A549 (cell line): ENCODE measurements around the gene TTLL11. TPM values are rescaled to one million over a fixed set of nuclear protein-coding genes. Genes with fewer than 3 reads are reported as not detected.

Experiments used
- ATAC-seq, 2 experiments: fragments of 200-7000 bp in 1 of 2; fragments of >200 bp in 1 of 2; cut with Nextera tagmentation in 1 of 2; cut with Tn5 transposase in 1 of 2; 3 replicates each; pipeline versions ENCODE4 v1.8.0 to v1.9.1; 2018 to 2020; ENCODE audit warnings: mild to moderate bottlenecking in 1 of 2, moderate library complexity in 1 of 2
- CTCF ChIA-PET: fragments of 300-600 bp; sonication (Branson Sonifier 250); formaldehyde crosslinking; extraction: SDS; loops from one replicate; lab custom pipeline; 2021; ENCODE audit warnings: antibody characterized with exemption, inconsistent platforms; lab: Yijun Ruan, JAX
- POLR2A ChIA-PET: fragments of 350-600 bp; formaldehyde crosslinking; extraction: SDS; loops from one replicate; lab custom pipeline; 2021; ENCODE audit warnings: antibody characterized with exemption, inconsistent platforms; lab: Yijun Ruan, JAX
- DNase-seq, 2 experiments: peaks; one replicate each; pipeline versions ENCODE4 v3.0.0 to v3.0.0-alpha.2; 2011 to 2016; ENCODE audit warnings: low read depth in 1 of 2, low spot score in 1 of 2
- FAIRE-seq: peaks from 2 replicates; lab custom pipeline; 2011; peaks lifted over from hg19 to GRCh38; lab: Jason Lieb, UNC
- H3K27ac ChIP-seq, 2 experiments: fragments of >200 bp; sonication (Bioruptor Twin); formaldehyde crosslinking; 3 replicates each; pipeline ENCODE4 v1.5.1; 2016 to 2017
- H3K4me1 ChIP-seq: fragments of >200 bp; sonication (Bioruptor Twin); formaldehyde crosslinking; 3 replicates; pipeline ENCODE4 v1.6.1; 2016
- H3K4me2 ChIP-seq: fragments of >200 bp; sonication (Bioruptor Twin); formaldehyde crosslinking; 3 replicates; pipeline ENCODE4 v1.6.1; 2016
- H3K4me3 ChIP-seq: fragments of >200 bp; sonication (Bioruptor Twin); formaldehyde crosslinking; 3 replicates; pipeline ENCODE4 v1.5.1; 2016
- H3K9me3 ChIP-seq: fragments of >200 bp; sonication (Bioruptor Twin); formaldehyde crosslinking; 3 replicates; pipeline ENCODE4 v1.6.1; 2016
- CBX8 ChIP-seq: fragments of 200-600 bp; sonication (generic); IDR thresholded peaks from 2 replicates; pipeline ENCODE4 v1.6.1; 2016
- CHD4 ChIP-seq: fragments of 200-600 bp; sonication (generic); IDR thresholded peaks from 2 replicates; pipeline ENCODE4 v1.6.1; 2016; ENCODE audit warnings: antibody characterized with exemption, mild to moderate bottlenecking, borderline replicate concordance
- EHMT2 ChIP-seq: fragments of 200-600 bp; sonication (generic); IDR thresholded peaks from 2 replicates; pipeline ENCODE4 v1.6.1; 2016; ENCODE audit warnings: antibody characterized with exemption, low read depth, mild to moderate bottlenecking, moderate library complexity
- FOSB ChIP-seq: fragments of 250-450 bp; sonication (Bioruptor Pico); IDR thresholded peaks from 2 replicates; pipeline ENCODE4 v1.5.0; 2020; ENCODE audit warnings: mild to moderate bottlenecking, moderate library complexity
- FOXS1 ChIP-seq: fragments of 250-450 bp; sonication (Bioruptor Pico); IDR thresholded peaks from 2 replicates; pipeline ENCODE4 v1.5.0; 2020; ENCODE audit warnings: mild to moderate bottlenecking, moderate library complexity
- GATA3 ChIP-seq: IDR thresholded peaks from 2 replicates; pipeline ENCODE4 v1.6.1; 2012; ENCODE audit warnings: borderline replicate concordance
- HEYL ChIP-seq: fragments of 250-450 bp; sonication (Bioruptor Pico); IDR thresholded peaks from 2 replicates; pipeline ENCODE4 v1.8.0; 2021; ENCODE audit warnings: mild to moderate bottlenecking, moderate library complexity
- HOXA7 ChIP-seq: fragments of 250-450 bp; sonication (Bioruptor Pico); IDR thresholded peaks from 2 replicates; pipeline ENCODE4 v1.5.0; 2020; ENCODE audit warnings: mild to moderate bottlenecking, moderate library complexity
- HOXB13 ChIP-seq: fragments of 250-450 bp; sonication (Bioruptor Pico); IDR thresholded peaks from 2 replicates; pipeline ENCODE4 v1.5.0; 2020; ENCODE audit warnings: low read depth, mild to moderate bottlenecking, moderate library complexity
- HOXB5 ChIP-seq: fragments of 250-450 bp; sonication (Bioruptor Pico); IDR thresholded peaks from 2 replicates; pipeline ENCODE4 v1.5.0; 2020; ENCODE audit warnings: mild to moderate bottlenecking, moderate library complexity
- MAFK ChIP-seq: fragments of 450-650 bp; IDR thresholded peaks from 2 replicates; pipeline ENCODE4 v1.6.1; 2014; ENCODE audit not compliant: partially characterized antibody
- NFE2L2 ChIP-seq: fragments of 150-350 bp; conservative IDR thresholded peaks from 2 replicates; pipeline ENCODE4 v1.6.1; 2014; ENCODE audit warnings: low read length
- RAD21 ChIP-seq, 2 experiments: fragments of >200 bp in 1 of 2; sonication (Bioruptor Twin) in 1 of 2; formaldehyde crosslinking in 1 of 2; IDR thresholded peaks in 1 of 2; conservative IDR thresholded peaks in 1 of 2; 2 replicates in 1 of 2; 3 replicates in 1 of 2; pipeline ENCODE4 v1.6.1; 2012 to 2018; ENCODE audit warnings: inconsistent platforms in 1 of 2
- RCOR1 ChIP-seq: fragments of 150-350 bp; IDR thresholded peaks from 2 replicates; pipeline ENCODE4 v1.6.1; 2014; ENCODE audit warnings: antibody characterized with exemption, low read length, low read depth
- RFX5 ChIP-seq: fragments of 450-650 bp; IDR thresholded peaks from 2 replicates; pipeline ENCODE4 v1.7.1; 2014; ENCODE audit warnings: antibody characterized with exemption, mild to moderate bottlenecking, moderate library complexity
- RNF2 ChIP-seq: fragments of 200-600 bp; sonication (generic); IDR thresholded peaks from 2 replicates; pipeline ENCODE4 v1.6.1; 2016; ENCODE audit warnings: low read depth, mild to moderate bottlenecking, antibody characterized with exemption, moderate library complexity, borderline replicate concordance
- SMC3 ChIP-seq: fragments of >200 bp; sonication (Bioruptor Twin); formaldehyde crosslinking; IDR thresholded peaks from 3 replicates; pipeline ENCODE4 v1.6.1; 2018; ENCODE audit warnings: inconsistent platforms
- SREBF2 ChIP-seq: fragments of 450-650 bp; IDR thresholded peaks from 2 replicates; pipeline ENCODE4 v1.6.1; 2014; ENCODE audit warnings: mild to moderate bottlenecking, moderate library complexity
- TP53 ChIP-seq: fragments of 250-450 bp; sonication (Bioruptor Pico); IDR thresholded peaks from 2 replicates; pipeline ENCODE4 v1.5.0; 2021; ENCODE audit warnings: mild to moderate bottlenecking, moderate library complexity
- ZNF302 ChIP-seq: fragments of 250-450 bp; sonication (Bioruptor Pico); IDR thresholded peaks from 2 replicates; pipeline ENCODE4 v1.9.0; 2021; ENCODE audit warnings: inconsistent platforms, mild to moderate bottlenecking, moderate library complexity
- WGBS: methylation state at CpG from one replicate; pipeline ENCODE4 v1.1.6; 2017; ENCODE audit errors: missing lambda C conversion rate; 5-methylcytosine and 5-hydroxymethylcytosine counted together
- polyA plus RNA-seq, 4 experiments: library from polyadenylated mRNA; depleted of rRNA in 3 of 4; stranded (reverse); fragments of >200 nt; fragmentation: RNase III in 1 of 4; extraction: RNeasy Plus Mini Kit Qiagen cat#74134 plus additional on column Dnase treatment in 1 of 4; gene quantifications; 2 replicates in 3 of 4; 3 replicates in 1 of 4; pipeline ENCODE4 v1.2.3, GENCODE V29; 2011 to 2017
- TF ChIP-seq, protein P1 (sequence below): fragments of >200 bp; sonication (Bioruptor Twin); formaldehyde crosslinking; IDR thresholded peaks from 3 replicates; pipeline ENCODE4 v1.5.1; 2016
- TF ChIP-seq, protein P2 (sequence below): fragments of >200 bp; sonication (Bioruptor Twin); formaldehyde crosslinking; IDR thresholded peaks from 2 replicates; pipeline ENCODE4 v1.6.1; 2016

Gene TTLL11
- polyA plus RNA-seq, 2 of the 4 experiments (the other 2 are of a cell fraction) = 1.8 to 2.6 TPM

GRCh38 chr9:122102156-122102555 lies 9.0 kb upstream of the TTLL11 start:
- Histone ChIP-seq H3K27ac (no peak overlapping the region), H3K4me2 (no peak overlapping the region), H3K4me1 (no peaks in the 10 kb centered on the region), H3K4me3 (no peak overlapping the region), H3K9me3 (peaks cover 17% of the 10 kb centered on the region)
- WGBS = 83% methylated on average over 2 of the region's 2 CpGs
- FAIRE-seq = no peak
- ChIA-PET CTCF (interaction anchor here (1.1 to 4.1 kb wide), 5 partner anchors 14 to 713 kb away, joined by 3 to 61 read pairs (median 7); no protein-coding TSS in a partner anchor), POLR2A (no interaction called here)
- TF ChIP-seq HOXA7 (CRISPR knock-in tag) = no peak
- no peak for TF ChIP-seq CBX8
- TF ChIP-seq SREBF2 = no peak
- no peak for TF ChIP-seq HEYL (CRISPR knock-in tag)
- no peak for TF ChIP-seq EHMT2
- no peak for TF ChIP-seq RNF2
- no peak for TF ChIP-seq GATA3
- no peak for TF ChIP-seq RCOR1
- no peak for TF ChIP-seq HOXB13 (CRISPR knock-in tag)
- TF ChIP-seq FOSB (CRISPR knock-in tag) = no peak
- TF ChIP-seq CHD4 = no peak
- TF ChIP-seq NFE2L2 = no peak
- no peak for DNase-seq
- ATAC-seq = no peak

DNA sequence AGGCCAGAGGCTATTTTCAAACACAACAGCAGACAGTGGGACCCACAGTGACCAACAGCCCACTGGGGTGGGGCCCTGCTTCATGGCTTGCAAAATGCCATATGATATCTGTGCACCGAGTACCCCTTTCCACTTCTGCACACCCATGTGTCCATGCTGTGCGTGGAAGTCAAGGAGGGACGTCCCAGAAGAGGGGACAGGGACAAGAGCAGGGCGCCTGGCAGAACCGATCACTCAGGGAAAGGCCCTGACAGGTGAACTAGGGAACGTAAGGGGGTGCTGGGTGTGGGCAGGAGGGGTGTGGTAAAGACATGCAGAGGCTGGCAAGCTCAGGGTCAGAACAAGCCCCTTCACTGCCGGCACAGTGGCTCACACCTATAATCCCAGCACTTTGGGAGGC lies 7.6 kb upstream of the TTLL11 start:
- CTCF ChIA-PET = interaction anchor here (1.1 to 4.1 kb wide), 7 partner anchors 8 to 710 kb away, joined by 3 to 61 read pairs (median 4); no protein-coding TSS in a partner anchor
- DNase-seq (no peak), ATAC-seq (no peak), FAIRE-seq (no peak)
- TF ChIP-seq SREBF2 (no peak), FOXS1 (CRISPR knock-in tag) (no peak), EHMT2 (no peak), HOXB5 (no peak), RFX5 (no peak), MAFK (no peak)
- H3K4me1 ChIP-seq = no peaks in the 10 kb centered on the region
- WGBS = 59% methylated on average over 7 of the region's 7 CpGs
- peaks cover 17% of the 10 kb centered on the region for H3K9me3 ChIP-seq
- POLR2A ChIA-PET = no interaction called here
- H3K4me2 ChIP-seq = no peak overlapping the region
- no peak overlapping the region for H3K27ac ChIP-seq
- H3K4me3 ChIP-seq = no peak overlapping the region

DNA sequence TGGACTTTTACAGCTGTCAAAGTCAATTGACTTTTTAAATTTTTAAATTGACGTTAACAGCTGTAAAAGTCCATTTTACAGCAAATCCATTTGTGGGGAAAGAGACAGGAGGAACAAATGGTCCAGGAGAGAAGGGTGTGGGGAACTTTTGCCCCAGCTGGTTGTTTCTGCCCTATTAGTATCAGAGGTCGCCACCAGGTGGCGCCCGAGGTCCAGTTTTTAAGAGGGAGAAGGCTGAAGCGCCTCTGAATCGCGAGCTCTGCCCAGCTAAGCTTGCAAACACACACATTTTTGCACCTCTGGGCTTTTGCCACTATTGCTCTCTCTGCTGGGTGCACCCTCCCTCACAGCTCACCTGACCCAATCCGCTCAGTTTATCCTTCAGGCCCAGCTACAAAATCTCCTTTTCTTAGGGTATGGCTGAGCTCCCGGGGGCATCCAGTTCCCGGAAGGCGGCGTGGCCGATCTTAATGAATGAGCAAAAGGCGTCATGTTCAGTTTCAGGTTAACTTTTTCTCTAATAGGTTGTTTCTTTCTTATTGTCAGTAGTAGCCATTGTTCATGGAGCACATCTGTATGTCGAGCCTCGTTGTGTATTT lies 6.3 kb upstream of the TTLL11 start:
- FAIRE-seq (no peak), DNase-seq (peak; percentile 69 to 71), ATAC-seq (peak; percentile 81 to 92)
- H3K4me2 ChIP-seq = peak overlapping the region; percentile 17; the same call in 2 of the 3 replicates
- ChIA-PET POLR2A (interaction anchor here (1.1 to 1.3 kb wide), 2 partner anchors 9 to 24 kb away, joined by 3 read pairs; no protein-coding TSS in a partner anchor), CTCF (interaction anchor here (0.6 to 10.5 kb wide), 67 partner anchors 10 to 736 kb away, joined by 3 to 385 read pairs (median 4); partner anchors contain the start of genes MRRF and RBM18)
- H3K4me3 ChIP-seq = no peak overlapping the region
- no peak for TF ChIP-seq ZNF302 (CRISPR knock-in tag)
- TF ChIP-seq NFE2L2 = no peak
- TF ChIP-seq RCOR1 = no peak
- TF ChIP-seq SREBF2 = no peak
- TF ChIP-seq, protein P1, sequence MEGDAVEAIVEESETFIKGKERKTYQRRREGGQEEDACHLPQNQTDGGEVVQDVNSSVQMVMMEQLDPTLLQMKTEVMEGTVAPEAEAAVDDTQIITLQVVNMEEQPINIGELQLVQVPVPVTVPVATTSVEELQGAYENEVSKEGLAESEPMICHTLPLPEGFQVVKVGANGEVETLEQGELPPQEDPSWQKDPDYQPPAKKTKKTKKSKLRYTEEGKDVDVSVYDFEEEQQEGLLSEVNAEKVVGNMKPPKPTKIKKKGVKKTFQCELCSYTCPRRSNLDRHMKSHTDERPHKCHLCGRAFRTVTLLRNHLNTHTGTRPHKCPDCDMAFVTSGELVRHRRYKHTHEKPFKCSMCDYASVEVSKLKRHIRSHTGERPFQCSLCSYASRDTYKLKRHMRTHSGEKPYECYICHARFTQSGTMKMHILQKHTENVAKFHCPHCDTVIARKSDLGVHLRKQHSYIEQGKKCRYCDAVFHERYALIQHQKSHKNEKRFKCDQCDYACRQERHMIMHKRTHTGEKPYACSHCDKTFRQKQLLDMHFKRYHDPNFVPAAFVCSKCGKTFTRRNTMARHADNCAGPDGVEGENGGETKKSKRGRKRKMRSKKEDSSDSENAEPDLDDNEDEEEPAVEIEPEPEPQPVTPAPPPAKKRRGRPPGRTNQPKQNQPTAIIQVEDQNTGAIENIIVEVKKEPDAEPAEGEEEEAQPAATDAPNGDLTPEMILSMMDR = peak; percentile 89
- TF ChIP-seq RAD21 (conservative IDR thresholded peaks at IDR 0.05 in 1 of 2, IDR thresholded peaks at IDR 0.05 in 1 of 2) = peak; percentile 82 to 84
- TF ChIP-seq, protein P2, sequence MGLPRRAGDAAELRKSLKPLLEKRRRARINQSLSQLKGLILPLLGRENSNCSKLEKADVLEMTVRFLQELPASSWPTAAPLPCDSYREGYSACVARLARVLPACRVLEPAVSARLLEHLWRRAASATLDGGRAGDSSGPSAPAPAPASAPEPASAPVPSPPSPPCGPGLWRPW = no peak
- peak; percentile 79 for TF ChIP-seq SMC3
- no peak for TF ChIP-seq TP53
- H3K9me3 ChIP-seq = peaks cover 14% of the 10 kb centered on the region
- no peaks in the 10 kb centered on the region for H3K4me1 ChIP-seq
- no peak overlapping the region for H3K27ac ChIP-seq
- 33% methylated on average over 16 of the region's 16 CpGs for WGBS
